Prostate gland (tissue), 2 donors: ENCODE data around the gene TGFA. TPM values are rescaled to one million over a fixed set of nuclear protein-coding genes. Genes with fewer than 3 reads are reported as not detected.

Experiments used
- DNase-seq: peaks from one replicate; pipeline ENCODE4 v3.0.0-alpha.2; 2019; ENCODE audit warnings: low spot score
- H3K27ac ChIP-seq, 2 donors: fragments of 200-600 bp; sonication (generic); 2 replicates each; pipeline ENCODE4 v1.5.1; 2017 to 2019
- H3K27me3 ChIP-seq: fragments of 200-600 bp; sonication (generic); replicated peaks from 2 replicates; pipeline ENCODE4 v1.5.1; 2019; ENCODE audit not compliant: insufficient read depth
- H3K36me3 ChIP-seq, 2 donors: fragments of 200-600 bp; sonication (generic); 1 replicate in 1 of 2; 2 replicates in 1 of 2; pipeline versions ENCODE4 v1.5.1 to v1.8.1; 2017 to 2019
- H3K4me1 ChIP-seq: fragments of 200-600 bp; sonication (generic); replicated peaks from 2 replicates; pipeline ENCODE4 v1.5.1; 2019
- H3K4me3 ChIP-seq, 2 donors: fragments of 200-600 bp; sonication (generic); 2 replicates each; pipeline ENCODE4 v1.5.1; 2017 to 2019
- H3K9me3 ChIP-seq: fragments of 200-600 bp; sonication (generic); 2 replicates; pipeline ENCODE4 v1.5.1; 2017
- POLR2A ChIP-seq: fragments of 450-650 bp; IDR thresholded peaks from one replicate; pipeline ENCODE4 v1.6.1; 2016; ENCODE audit warnings: antibody characterized with exemption, mild to moderate bottlenecking
- POLR2AphosphoS5 ChIP-seq: sonication (generic); formaldehyde crosslinking; IDR thresholded peaks from one replicate; pipeline ENCODE4 v1.6.1; 2017; ENCODE audit warnings: antibody characterized with exemption
- WGBS: methylation state at CpG from one replicate; pipeline ENCODE4 v1.1.5; 2018; 5-methylcytosine and 5-hydroxymethylcytosine counted together
- intact Hi-C: fragments of 100-400 bp; cut with DNase I; formaldehyde crosslinking; loops from one replicate; pipeline ENCODE4 v1.14.2; 2022
- total RNA-seq, 2 donors: library from RNA; depleted of rRNA; stranded (reverse); fragments of >200 nt; gene quantifications; one replicate each; pipeline ENCODE4 v1.1.0, GENCODE V29; 2016
- TF ChIP-seq, protein P1 (sequence below), 4 experiments: fragments of 200-600 bp in 2 of 4; fragments of 450-650 bp in 2 of 4; sonication (generic) in 2 of 4; IDR thresholded peaks; 1 replicate in 3 of 4; 2 replicates in 1 of 4; pipeline ENCODE4 v1.5.1; 2016 to 2019; ENCODE audit warnings: antibody characterized with exemption in 4 of 4, mild to moderate bottlenecking in 2 of 4, moderate library complexity in 2 of 4

Gene TGFA
- total RNA-seq, 2 donors from 2014 or later = 3.7 to 9.2 TPM

DNA sequence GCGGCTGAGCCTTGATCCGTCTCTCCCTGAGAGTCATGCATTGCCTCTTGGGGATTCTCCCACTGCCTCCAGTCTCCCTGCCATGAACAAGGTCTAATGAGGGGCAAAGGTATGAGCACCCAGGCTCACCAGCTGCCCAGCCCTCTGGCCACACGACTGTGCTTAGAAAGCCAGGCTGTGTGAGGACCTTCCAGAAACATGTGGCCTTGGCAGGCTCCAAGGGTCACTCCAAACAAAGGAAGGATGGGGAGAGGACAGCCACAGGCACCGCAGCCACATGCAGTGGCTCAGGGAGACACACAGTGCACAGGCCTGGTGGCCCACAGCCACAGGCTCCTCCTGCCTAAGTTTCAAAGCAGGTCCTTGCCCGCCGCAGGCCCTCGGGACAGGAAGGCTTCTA, 35.8 kb downstream of the TGFA start:
- no peaks in the 10 kb centered on the region for H3K27me3 ChIP-seq
- H3K4me3 ChIP-seq = no peak overlapping the region
- 70% methylated on average over 7 of the region's 7 CpGs for WGBS
- DNase-seq = no peak
- intact Hi-C loops = no loop called here
- no peaks in the 10 kb centered on the region for H3K36me3 ChIP-seq
- no peak overlapping the region for H3K27ac ChIP-seq
- H3K4me1 ChIP-seq = no peaks in the 10 kb centered on the region
- no peak for TF ChIP-seq POLR2A
- no peak for TF ChIP-seq POLR2AphosphoS5
- TF ChIP-seq, protein P1, sequence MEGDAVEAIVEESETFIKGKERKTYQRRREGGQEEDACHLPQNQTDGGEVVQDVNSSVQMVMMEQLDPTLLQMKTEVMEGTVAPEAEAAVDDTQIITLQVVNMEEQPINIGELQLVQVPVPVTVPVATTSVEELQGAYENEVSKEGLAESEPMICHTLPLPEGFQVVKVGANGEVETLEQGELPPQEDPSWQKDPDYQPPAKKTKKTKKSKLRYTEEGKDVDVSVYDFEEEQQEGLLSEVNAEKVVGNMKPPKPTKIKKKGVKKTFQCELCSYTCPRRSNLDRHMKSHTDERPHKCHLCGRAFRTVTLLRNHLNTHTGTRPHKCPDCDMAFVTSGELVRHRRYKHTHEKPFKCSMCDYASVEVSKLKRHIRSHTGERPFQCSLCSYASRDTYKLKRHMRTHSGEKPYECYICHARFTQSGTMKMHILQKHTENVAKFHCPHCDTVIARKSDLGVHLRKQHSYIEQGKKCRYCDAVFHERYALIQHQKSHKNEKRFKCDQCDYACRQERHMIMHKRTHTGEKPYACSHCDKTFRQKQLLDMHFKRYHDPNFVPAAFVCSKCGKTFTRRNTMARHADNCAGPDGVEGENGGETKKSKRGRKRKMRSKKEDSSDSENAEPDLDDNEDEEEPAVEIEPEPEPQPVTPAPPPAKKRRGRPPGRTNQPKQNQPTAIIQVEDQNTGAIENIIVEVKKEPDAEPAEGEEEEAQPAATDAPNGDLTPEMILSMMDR (IDR thresholded peaks at IDR 0.05) = no peak
- no peaks in the 10 kb centered on the region for H3K9me3 ChIP-seq

- intact Hi-C loops = no loop called here
- Histone ChIP-seq H3K27me3 (no peaks in the 10 kb centered on the region), H3K36me3 (no peaks in the 10 kb centered on the region), H3K4me1 (no peaks in the 10 kb centered on the region), H3K9me3 (no peaks in the 10 kb centered on the region), H3K4me3 (no peak overlapping the region), H3K27ac (no peak overlapping the region)
- WGBS = 58% methylated on average over 5 of the region's 5 CpGs
- DNase-seq = no peak
- TF ChIP-seq POLR2AphosphoS5 = no peak
- no peak for TF ChIP-seq POLR2A
- TF ChIP-seq, protein P1 (IDR thresholded peaks at IDR 0.05) = no peak
Measured at GRCh38 chr2:70516596-70516995, 37.0 kb downstream of the TGFA start.

- H3K9me3 ChIP-seq = no peaks in the 10 kb centered on the region
- TF ChIP-seq, protein P1 (IDR thresholded peaks at IDR 0.05) = no peak
- TF ChIP-seq POLR2AphosphoS5 (no peak), POLR2A (no peak)
- H3K4me3 ChIP-seq = no peak overlapping the region
- intact Hi-C loops = no loop called here
- H3K27me3 ChIP-seq = no peaks in the 10 kb centered on the region
- no peaks in the 10 kb centered on the region for H3K36me3 ChIP-seq
- no peak for DNase-seq
- H3K27ac ChIP-seq = no peak overlapping the region
- no peaks in the 10 kb centered on the region for H3K4me1 ChIP-seq
- WGBS = 61% methylated on average over 4 of the region's 4 CpGs
Measured at GRCh38 chr2:70515938-70516337, 37.7 kb downstream of the TGFA start.

DNA sequence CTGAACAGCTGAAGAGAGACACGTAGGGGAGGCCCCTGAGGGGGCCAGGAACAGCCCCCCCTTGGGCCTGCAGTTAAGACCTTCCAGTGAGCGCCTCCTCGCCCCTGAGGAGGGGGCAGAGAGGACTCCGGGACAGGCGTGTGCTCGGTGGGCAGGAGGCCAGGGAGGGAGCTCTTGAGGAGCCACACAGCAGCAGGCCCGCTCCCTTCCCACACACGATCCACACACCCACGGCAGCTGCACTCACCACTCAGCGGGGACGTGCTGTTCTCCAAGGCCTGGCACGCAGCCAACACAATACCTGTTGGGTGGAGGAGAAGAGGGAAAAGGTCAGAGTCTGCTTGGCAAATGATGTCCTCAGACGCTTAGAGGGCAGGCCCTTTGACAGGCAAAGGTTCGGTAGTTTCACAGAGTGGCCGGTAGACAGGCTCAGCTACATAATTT, 39.0 kb downstream of the TGFA start:
- WGBS = 42% methylated on average over 15 of the region's 15 CpGs
- TF ChIP-seq POLR2A = no peak
- TF ChIP-seq POLR2AphosphoS5 = no peak
- TF ChIP-seq, protein P1 (IDR thresholded peaks at IDR 0.05) = no peak
- Histone ChIP-seq H3K27me3 (no peaks in the 10 kb centered on the region), H3K27ac (no peak overlapping the region), H3K4me3 (no peak overlapping the region), H3K9me3 (no peaks in the 10 kb centered on the region), H3K36me3 (no peaks in the 10 kb centered on the region), H3K4me1 (no peaks in the 10 kb centered on the region)
- peak; percentile 25 for DNase-seq
- intact Hi-C loops = no loop called here

GRCh38 chr2:70513738-70514137, 39.9 kb downstream of the TGFA start:
- Histone ChIP-seq H3K36me3 (no peaks in the 10 kb centered on the region), H3K27me3 (no peaks in the 10 kb centered on the region), H3K4me1 (no peaks in the 10 kb centered on the region), H3K4me3 (no peak overlapping the region), H3K27ac (no peak overlapping the region), H3K9me3 (no peaks in the 10 kb centered on the region)
- TF ChIP-seq, protein P1 (IDR thresholded peaks at IDR 0.05) = no peak
- TF ChIP-seq POLR2AphosphoS5 = no peak
- TF ChIP-seq POLR2A = no peak
- WGBS = 39% methylated on average over 4 of the region's 4 CpGs
- intact Hi-C loops = no loop called here
- DNase-seq = no peak
